ENCODE data around the gene URI1.

DNA sequence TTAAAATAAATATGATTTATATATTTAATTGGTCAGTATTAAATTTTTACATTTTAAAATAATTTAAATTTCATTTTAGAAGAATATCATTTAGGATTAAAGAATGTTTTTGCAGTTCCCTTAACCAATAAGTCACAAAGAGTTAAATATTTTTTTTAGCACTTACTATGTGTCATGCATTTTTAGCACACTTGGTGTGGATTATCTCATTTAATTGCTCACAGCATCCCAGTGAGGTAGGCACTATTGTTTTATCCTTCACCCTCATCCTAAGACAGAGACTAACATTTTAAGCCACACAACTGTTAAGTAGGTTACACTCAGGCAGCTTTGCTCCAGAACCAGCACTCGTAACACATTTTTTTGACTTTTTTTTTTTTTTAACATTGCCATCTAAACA is 78.2 kb downstream of the URI1 start:
- TF ChIP-seq, protein P1, sequence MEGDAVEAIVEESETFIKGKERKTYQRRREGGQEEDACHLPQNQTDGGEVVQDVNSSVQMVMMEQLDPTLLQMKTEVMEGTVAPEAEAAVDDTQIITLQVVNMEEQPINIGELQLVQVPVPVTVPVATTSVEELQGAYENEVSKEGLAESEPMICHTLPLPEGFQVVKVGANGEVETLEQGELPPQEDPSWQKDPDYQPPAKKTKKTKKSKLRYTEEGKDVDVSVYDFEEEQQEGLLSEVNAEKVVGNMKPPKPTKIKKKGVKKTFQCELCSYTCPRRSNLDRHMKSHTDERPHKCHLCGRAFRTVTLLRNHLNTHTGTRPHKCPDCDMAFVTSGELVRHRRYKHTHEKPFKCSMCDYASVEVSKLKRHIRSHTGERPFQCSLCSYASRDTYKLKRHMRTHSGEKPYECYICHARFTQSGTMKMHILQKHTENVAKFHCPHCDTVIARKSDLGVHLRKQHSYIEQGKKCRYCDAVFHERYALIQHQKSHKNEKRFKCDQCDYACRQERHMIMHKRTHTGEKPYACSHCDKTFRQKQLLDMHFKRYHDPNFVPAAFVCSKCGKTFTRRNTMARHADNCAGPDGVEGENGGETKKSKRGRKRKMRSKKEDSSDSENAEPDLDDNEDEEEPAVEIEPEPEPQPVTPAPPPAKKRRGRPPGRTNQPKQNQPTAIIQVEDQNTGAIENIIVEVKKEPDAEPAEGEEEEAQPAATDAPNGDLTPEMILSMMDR (IDR thresholded peaks at IDR 0.05 in 8 of 11, conservative IDR thresholded peaks at IDR 0.05 in 3 of 11) = no peak
- no peak for TF ChIP-seq POLR2A (IDR thresholded peaks at IDR 0.05)
- TF ChIP-seq POLR2AphosphoS5 (IDR thresholded peaks at IDR 0.05) = no peak

Measured in spleen (tissue), 7 donors.